Stimulated activated CD8-positive, alpha-beta memory T cell treated with anti-CD3 and anti-CD28 coated beads, Interleukin-15, amount 100 ng/mL, for 48 hours (primary cell): ENCODE data around the gene PRKD2.
A peak's percentile ranks its signal among the peaks of the same experiment; 100 is the strongest.
"Not testable (repeated sequence)": the region's sequence is repeated elsewhere in the genome, so short reads cannot be mapped to it uniquely, and the experiment has no call there.

Source experiments
- DNase-seq, 2 donors: peaks; one replicate each; pipeline ENCODE4 v3.0.0-alpha.2; 2020; ENCODE audit warnings: low read depth in 2 of 2

PRKD2 gene

GRCh38 chr19:46725036-46725820 lies 8.3 kb upstream of the PRKD2 start:
- no peak for DNase-seq

- no peak for DNase-seq
These were observed 7.6 kb upstream of the PRKD2 start for GRCh38 chr19:46724468-46724867.

- no peak for DNase-seq
These were observed 6.6 kb upstream of the PRKD2 start for GRCh38 chr19:46723471-46723870.

GRCh38 chr19:46723023-46723461 lies 6.1 kb upstream of the PRKD2 start:
- no peak for DNase-seq

- no peak for DNase-seq
These were observed 5.6 kb upstream of the PRKD2 start for GRCh38 chr19:46722421-46723022.

GRCh38 chr19:46722004-46722380 lies 5.1 kb upstream of the PRKD2 start:
- DNase-seq: no peak

- DNase-seq: no peak
These were observed 4.5 kb upstream of the PRKD2 start for GRCh38 chr19:46721269-46722003.

GRCh38 chr19:46720503-46721239 lies 3.8 kb upstream of the PRKD2 start:
- no peak for DNase-seq

GRCh38 chr19:46719629-46720502 lies 3.0 kb upstream of the PRKD2 start:
- DNase-seq: no peak

GRCh38 chr19:46718934-46719622 lies 2.2 kb upstream of the PRKD2 start:
- no peak for DNase-seq

- DNase-seq: peak; percentile 37 to 57
These were observed 1.4 kb upstream of the PRKD2 start for GRCh38 chr19:46718157-46718933.

- no peak for DNase-seq
These were observed 816 bp upstream of the PRKD2 start for GRCh38 chr19:46717716-46718143.

- no peak for DNase-seq
These were observed 261 bp downstream of the PRKD2 start for GRCh38 chr19:46716672-46717033.

GRCh38 chr19:46715975-46716671 lies 791 bp downstream of the PRKD2 start:
- no peak for DNase-seq

- DNase-seq: no peak
These were observed 1.3 kb downstream of the PRKD2 start for GRCh38 chr19:46715620-46715974.

- DNase-seq: peak in 1 of 2 donors; percentile 27
These were observed 2.3 kb downstream of the PRKD2 start for GRCh38 chr19:46714444-46715106.

GRCh38 chr19:46713781-46714443 lies 3.0 kb downstream of the PRKD2 start:
- DNase-seq: peak; percentile 46

GRCh38 chr19:46712768-46713338 lies 4.1 kb downstream of the PRKD2 start:
- DNase-seq: not testable (repeated sequence)
